ENCODE results near the gene PLA2G5. TPM values are rescaled to one million over a fixed set of nuclear protein-coding genes. Genes with fewer than 3 reads are reported as not detected.

PLA2G5 gene
- total RNA-seq, 1 donor from 2014 or later = 0.07 TPM

DNA sequence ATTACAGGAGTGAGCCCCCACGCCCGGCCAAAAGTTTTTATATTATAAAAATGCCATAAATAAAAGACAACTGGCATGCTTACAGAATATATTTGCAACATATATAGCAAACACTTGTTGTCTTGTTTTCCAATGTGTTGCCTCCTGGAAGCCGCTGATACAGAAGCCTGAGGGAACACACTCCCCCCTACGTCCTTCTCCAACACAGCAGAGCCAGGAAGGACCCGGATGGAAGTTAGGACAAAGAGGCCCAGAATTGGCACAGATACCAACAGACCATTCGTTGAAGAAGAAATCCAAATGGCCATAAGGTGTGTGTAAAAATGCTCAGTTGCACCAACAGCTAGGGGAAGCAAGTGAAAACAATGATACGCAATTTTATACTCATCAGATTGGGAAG, 1.3 kb upstream of the PLA2G5 start:
- DNase-seq (ENCODE audit: low read depth, low spot score) = no peak

GRCh38 chr1:20070357-20070756, 363 bp downstream of the PLA2G5 start:
- no peak for DNase-seq (ENCODE audit: low read depth, low spot score)

DNA sequence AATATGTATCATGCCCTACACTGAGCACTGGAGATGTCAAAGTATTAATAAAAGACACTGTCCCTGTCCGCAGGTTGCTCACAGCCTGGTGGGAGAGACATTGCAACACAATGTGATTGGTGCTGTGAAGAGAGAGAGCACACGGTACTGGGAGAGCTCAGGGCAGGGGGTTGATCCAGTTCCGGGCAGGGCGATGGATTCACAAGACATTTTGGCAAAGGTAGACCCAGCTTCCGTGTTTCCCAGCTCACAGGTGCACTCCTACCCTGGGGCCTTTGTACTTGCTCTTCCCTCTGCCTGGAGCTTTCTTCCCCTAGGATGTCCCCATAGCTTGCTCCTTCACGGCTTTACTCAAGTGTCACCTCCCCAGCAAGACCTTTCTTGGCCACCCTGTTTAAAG, 1.4 kb downstream of the PLA2G5 start:
- no peak for DNase-seq (ENCODE audit: low read depth, low spot score)

- no peak for DNase-seq (ENCODE audit: low read depth, low spot score)
These were observed 2.8 kb downstream of the PLA2G5 start for GRCh38 chr1:20072771-20073170.

GRCh38 chr1:20073256-20073655, 3.3 kb downstream of the PLA2G5 start:
- DNase-seq (ENCODE audit: low read depth, low spot score) = no peak

- DNase-seq (ENCODE audit: low read depth, low spot score) = no peak
These were observed 4.2 kb downstream of the PLA2G5 start for GRCh38 chr1:20074055-20074724.

- DNase-seq (ENCODE audit: low read depth, low spot score) = no peak
These were observed 4.8 kb downstream of the PLA2G5 start for GRCh38 chr1:20074725-20075171.

DNA sequence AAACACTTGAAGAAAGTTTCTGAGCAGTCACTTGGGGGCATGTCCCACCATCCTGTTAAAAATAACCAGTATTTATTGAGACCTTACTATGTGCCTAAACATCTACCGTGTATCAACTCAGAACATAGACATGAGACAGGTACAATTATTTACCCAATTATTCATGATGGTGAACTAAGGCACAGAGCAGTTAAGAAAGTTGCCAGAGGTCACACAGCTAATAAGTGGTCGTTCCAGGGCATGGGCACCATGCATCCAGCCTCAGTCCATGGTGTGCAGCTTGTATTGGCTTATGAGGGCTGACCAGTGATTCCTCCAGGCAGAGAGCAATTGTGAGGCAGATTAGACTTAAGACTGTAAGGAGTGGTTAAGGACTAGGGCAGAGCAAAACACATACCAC, 5.4 kb downstream of the PLA2G5 start:
- no peak for DNase-seq (ENCODE audit: low read depth, low spot score)

GRCh38 chr1:20076223-20076622, 6.2 kb downstream of the PLA2G5 start:
- no peak for DNase-seq (ENCODE audit: low read depth, low spot score)

- DNase-seq (ENCODE audit: low read depth, low spot score) = no peak
These were observed 6.9 kb downstream of the PLA2G5 start for GRCh38 chr1:20076710-20077461.

- DNase-seq (ENCODE audit: low read depth, low spot score) = no peak
These were observed 8.2 kb downstream of the PLA2G5 start for GRCh38 chr1:20078171-20078651.

DNA sequence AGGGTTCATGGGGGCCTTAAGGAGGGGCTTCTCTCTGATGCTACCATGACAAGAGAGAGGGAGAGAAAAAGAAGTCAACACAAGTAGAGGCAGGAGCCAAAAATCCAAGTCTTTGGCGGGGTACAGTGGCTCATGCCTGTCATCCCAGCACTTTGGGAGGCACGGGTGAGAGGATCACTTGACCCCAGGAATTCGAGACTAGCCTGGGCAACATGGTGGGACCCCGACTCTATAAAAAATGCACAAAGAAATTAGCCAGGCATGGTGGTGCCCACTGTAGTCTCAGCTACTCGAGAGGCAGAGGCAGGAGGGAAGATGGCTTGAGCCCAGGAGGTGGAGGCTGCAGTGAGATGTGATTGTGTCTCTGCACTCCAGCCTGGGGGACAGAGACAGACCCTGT, 8.7 kb downstream of the PLA2G5 start:
- DNase-seq (ENCODE audit: low read depth, low spot score) = no peak

- no peak for DNase-seq (ENCODE audit: low read depth, low spot score)
These were observed 9.8 kb downstream of the PLA2G5 start for GRCh38 chr1:20079661-20080305.

DNA sequence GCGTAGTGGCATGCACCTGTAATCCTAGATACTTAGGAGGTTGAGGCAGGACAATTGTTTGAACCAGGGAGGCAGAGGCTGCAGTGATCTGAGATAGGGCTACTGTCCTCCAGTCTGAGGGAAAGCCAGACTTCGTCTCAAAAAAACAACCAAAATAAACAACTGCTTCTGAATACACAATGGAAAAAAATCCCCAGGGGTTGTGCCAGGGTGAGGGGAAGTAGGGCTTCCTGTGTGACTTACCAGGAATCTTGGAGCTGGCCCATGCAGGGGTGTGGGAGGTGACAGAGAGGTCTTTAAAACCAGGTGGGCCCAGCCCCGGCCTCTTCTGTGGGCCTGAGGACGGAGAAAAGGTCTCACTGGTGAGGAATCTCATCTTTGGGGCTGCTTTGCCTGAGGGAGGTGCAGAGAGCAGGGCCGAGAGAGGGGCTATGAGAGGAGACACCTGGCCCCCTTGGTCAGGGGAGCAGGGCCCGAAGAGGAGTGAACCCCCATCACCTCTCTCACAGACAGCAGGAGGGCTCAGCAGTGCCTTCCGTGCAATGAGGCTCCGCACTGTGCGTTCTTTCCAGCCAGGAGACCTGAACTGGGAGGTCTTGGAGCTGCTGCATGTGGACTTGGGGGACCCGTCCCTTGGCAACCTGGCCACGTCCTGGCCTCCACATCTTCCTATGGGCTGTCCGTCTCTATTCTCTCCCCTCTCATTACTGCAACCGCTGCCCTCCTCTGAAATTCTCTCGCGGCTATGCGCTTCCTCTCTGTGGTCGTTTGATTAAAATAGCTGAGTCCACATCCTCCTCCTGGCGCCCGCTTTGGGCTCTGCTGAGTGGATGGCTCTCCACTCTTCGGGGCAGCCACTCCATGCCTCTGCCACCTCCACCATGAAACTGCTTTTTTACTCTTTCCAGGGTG, 10.7 kb downstream of the PLA2G5 start:
- no peak for DNase-seq (ENCODE audit: low read depth, low spot score)

- DNase-seq (ENCODE audit: low read depth, low spot score) = no peak
These were observed 11.4 kb downstream of the PLA2G5 start for GRCh38 chr1:20081353-20081810.

GRCh38 chr1:20082772-20083171, 12.8 kb downstream of the PLA2G5 start:
- DNase-seq (ENCODE audit: low read depth, low spot score) = no peak

- no peak for DNase-seq (ENCODE audit: low read depth, low spot score)
These were observed 13.4 kb downstream of the PLA2G5 start for GRCh38 chr1:20083178-20083944.

DNA sequence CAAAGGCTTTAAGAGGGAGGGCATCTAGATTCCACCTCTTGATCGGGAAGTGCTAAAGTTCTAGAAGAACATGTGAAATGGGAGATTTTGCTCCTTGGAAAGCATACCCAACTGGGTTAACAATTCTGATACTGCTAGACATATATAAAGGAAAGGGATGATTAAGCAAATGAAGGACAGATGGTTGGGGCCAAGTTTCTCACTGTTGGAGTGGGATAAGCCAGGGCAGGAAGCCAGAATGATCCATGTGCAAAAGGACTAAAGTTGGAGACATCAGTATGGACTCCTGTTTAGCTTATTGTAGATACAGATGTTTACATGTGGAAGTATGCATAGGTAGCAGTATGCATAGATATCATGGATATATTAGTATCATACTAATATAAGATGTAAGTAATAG, 16.8 kb downstream of the PLA2G5 start:
- no peak for DNase-seq (ENCODE audit: low read depth, low spot score)

- no peak for DNase-seq (ENCODE audit: low read depth, low spot score)
These were observed 17.7 kb downstream of the PLA2G5 start for GRCh38 chr1:20087668-20088067.

GRCh38 chr1:20089328-20090077, 19.5 kb downstream of the PLA2G5 start:
- no peak for DNase-seq (ENCODE audit: low read depth, low spot score)
